Natural killer cell treated with Interleukin-12 subunit alpha and Interleukin-12 subunit beta and Interleukin-15 and Interleukin-18, amount 100 ng/mL, for 72 hours (primary cell): ENCODE measurements around the gene GBX1. TPM values are rescaled to one million over a fixed set of nuclear protein-coding genes. Genes with fewer than 3 reads are reported as not detected.

Experiments used
- ATAC-seq, 2 donors: fragments of 150-1000 bp; cut with Tn5 transposase in 1 of 2; sonication (Bioruptor Pico), chemical (Tn5 transposase) in 1 of 2; 2 replicates each; pipeline ENCODE4 v1.10.0; 2021
- DNase-seq: peaks from one replicate; pipeline ENCODE4 v3.0.0; 2022; ENCODE audit warnings: low spot score
- H3K27ac Mint-ChIP-seq, 2 donors: 1 replicate in 1 of 2; 2 replicates in 1 of 2; pipeline ENCODE4 v1.8.0; 2022; ENCODE audit warnings: mixed read lengths in 2 of 2, mild to moderate bottlenecking in 1 of 2, moderate library complexity in 1 of 2
- H3K27me3 Mint-ChIP-seq, 2 donors: 1 replicate in 1 of 2; 2 replicates in 1 of 2; pipeline ENCODE4 v1.8.0; 2022; ENCODE audit warnings: mixed read lengths in 2 of 2
- H3K36me3 Mint-ChIP-seq: one replicate; pipeline ENCODE4 v1.8.0; 2022; ENCODE audit warnings: mixed read lengths
- H3K4me1 Mint-ChIP-seq, 2 donors: 1 replicate in 1 of 2; 2 replicates in 1 of 2; pipeline ENCODE4 v1.8.0; 2022; ENCODE audit warnings: low read depth in 2 of 2, mixed read lengths in 2 of 2, mild to moderate bottlenecking in 1 of 2
- H3K4me3 Mint-ChIP-seq: one replicate; pipeline ENCODE4 v1.8.0; 2022; ENCODE audit warnings: mixed read lengths
- H3K9me3 Mint-ChIP-seq: 2 replicates; pipeline ENCODE4 v1.8.0; 2022; ENCODE audit warnings: mixed read lengths
- total RNA-seq, 2 donors: library from RNA; stranded (reverse); gene quantifications; one replicate each; pipeline ENCODE4 v1.2.3, GENCODE V29; 2022

The GBX1 gene
- total RNA-seq, 2 donors from 2014 or later, result not detected

DNA sequence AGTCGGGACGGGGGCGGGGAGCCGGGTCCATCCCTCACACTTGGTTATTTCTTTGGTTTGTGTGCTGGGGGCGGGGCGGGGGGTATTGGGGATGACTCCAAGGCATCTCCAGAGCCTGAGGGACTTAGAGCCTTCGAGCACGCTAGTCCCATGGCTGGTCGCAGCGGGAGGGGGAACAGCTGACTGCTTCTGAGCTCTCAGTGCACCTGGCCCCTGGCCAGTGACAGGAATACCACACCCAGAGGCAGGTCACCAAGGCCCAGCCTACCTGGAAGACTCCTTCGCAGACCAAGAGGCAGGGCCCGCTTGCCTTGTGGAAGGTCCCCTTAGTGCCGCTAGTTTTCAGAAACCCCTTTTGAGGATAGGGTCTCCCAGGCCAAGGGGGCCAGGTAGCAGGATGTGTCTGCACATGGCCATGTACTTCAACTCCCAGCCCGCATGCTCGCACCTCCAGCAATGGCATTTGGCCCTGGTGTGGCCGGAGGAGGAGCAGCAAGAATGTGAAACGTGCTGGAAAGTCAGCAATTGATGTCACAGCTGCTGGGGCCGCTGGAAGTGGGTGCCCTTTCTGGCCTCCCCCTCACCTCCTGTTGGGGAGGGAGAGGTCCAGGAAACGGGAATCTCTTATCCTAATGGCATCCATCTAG, 40.9 kb downstream of the GBX1 start:
- no peaks in the 10 kb centered on the region for H3K27me3 Mint-ChIP-seq
- no peak for ATAC-seq
- H3K36me3 Mint-ChIP-seq, result no peaks in the 10 kb centered on the region
- no peak for DNase-seq
- peaks cover 4 to 5% of the 10 kb centered on the region in 2 donors for H3K4me1 Mint-ChIP-seq
- no peak overlapping the region for H3K4me3 Mint-ChIP-seq
- no peaks in the 10 kb centered on the region for H3K9me3 Mint-ChIP-seq
- no peak overlapping the region for H3K27ac Mint-ChIP-seq

DNA sequence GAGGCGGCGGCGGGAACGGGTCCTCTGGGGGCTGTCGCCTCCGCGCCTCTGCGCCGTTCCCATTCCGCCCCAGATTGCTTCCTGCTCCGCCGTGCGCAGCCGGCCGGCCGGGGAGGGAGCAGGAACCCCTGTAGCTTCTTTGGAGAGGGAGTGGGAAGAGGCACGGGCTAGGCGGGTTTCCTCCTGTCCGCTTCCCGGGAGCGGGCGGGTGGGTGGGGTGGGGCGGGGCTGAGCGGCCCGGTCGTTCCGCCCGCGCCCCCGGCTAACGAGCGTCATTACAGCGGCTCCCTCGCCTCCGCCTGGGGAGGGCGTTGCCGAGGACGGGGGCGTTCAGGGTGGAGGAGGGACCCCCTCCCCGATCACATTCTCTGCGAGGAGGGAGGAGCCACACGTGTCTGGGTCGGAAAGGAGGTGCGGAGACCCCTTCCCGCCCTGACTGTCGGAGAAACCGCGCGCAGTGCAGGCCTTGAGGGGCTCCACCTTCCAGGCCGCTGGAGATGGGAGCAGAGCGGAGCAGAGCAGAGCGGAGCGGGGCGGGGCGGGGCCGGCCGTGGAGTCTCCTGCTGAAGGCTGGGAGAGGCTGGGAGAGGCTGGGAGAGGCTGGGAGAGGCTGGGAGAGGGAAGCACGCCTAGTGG, 41.5 kb downstream of the GBX1 start:
- no peaks in the 10 kb centered on the region for H3K9me3 Mint-ChIP-seq
- no peaks in the 10 kb centered on the region for H3K36me3 Mint-ChIP-seq
- no peak overlapping the region for H3K4me3 Mint-ChIP-seq
- H3K27me3 Mint-ChIP-seq, result no peaks in the 10 kb centered on the region
- ATAC-seq (no peak), DNase-seq (no peak)
- no peak overlapping the region for H3K27ac Mint-ChIP-seq
- H3K4me1 Mint-ChIP-seq, result peaks cover 4 to 5% of the 10 kb centered on the region in 2 donors

DNA sequence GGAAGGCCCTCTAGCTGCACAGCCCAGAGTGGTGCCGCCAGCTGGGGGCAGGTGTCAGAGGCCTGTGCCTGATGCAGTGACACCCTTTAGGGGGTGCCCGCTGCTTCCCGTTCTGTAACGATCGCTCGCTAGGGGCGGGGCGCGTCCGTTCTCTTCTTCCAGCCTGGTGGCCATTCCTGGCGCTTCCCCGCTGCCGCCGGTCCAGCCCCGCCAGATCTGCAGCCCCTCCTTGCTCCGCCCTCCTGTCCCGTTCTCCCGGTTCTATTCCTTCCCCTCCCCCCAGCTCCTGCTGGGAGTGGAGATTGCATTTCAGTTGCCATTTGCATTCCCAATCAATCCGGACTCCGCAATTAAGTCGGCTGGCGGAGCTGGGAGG, 42.0 kb downstream of the GBX1 start:
- Mint-ChIP-seq H3K4me3 (no peak overlapping the region), H3K36me3 (no peaks in the 10 kb centered on the region), H3K9me3 (no peaks in the 10 kb centered on the region), H3K4me1 (peaks cover 4 to 5% of the 10 kb centered on the region in 2 donors), H3K27me3 (no peaks in the 10 kb centered on the region), H3K27ac (no peak overlapping the region)
- DNase-seq (no peak), ATAC-seq (no peak)

DNA sequence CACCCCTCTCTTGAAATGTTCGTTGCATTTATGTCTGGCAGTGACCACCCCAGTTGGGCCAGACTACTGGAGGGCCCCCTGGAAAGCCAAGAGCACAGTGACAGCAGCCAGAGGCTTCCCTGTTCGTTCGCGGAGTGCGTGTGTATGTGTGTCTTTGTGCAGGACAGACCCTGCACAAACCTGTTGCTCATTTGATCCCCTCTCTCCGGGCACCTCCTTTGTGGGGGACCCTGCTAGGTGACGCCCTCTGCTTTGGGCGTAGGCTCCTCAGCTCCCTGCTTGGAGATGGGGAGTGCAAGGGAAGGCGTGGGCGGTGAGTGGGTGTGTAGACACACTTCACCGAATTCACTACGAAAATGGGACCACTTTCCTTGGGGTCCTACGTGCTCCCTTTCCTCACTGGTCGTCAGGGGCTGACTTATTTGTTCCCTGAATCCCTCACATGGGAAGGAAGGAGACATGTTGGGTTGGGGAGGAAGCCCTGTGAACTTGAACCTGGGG, 42.5 kb downstream of the GBX1 start:
- DNase-seq, result no peak
- Mint-ChIP-seq H3K4me3 (no peak overlapping the region), H3K27ac (no peak overlapping the region), H3K27me3 (no peaks in the 10 kb centered on the region), H3K4me1 (peaks cover 4 to 5% of the 10 kb centered on the region in 2 donors), H3K36me3 (no peaks in the 10 kb centered on the region), H3K9me3 (no peaks in the 10 kb centered on the region)
- no peak for ATAC-seq

DNA sequence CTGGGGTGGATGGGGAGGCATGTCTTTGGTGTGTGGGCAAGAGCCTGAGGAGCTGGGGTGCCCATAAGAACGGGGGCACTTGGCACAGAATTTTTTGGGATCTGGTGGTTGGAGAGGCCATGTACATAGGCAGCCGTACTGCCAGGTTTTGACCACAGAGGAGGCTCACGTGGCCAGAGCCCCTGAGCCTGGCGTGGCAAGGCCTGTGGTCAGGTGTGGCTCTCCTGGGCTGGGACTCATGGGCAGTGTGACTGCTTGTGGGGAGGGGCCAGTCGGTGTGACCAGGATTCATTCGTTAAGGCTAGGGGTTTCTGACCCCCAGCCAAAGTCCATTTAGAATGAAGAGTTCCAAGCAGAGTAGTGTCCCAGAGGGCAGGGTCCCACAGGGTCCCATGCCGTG, 43.0 kb downstream of the GBX1 start:
- DNase-seq (no peak), ATAC-seq (no peak)
- Mint-ChIP-seq H3K4me1 (peaks cover 4 to 5% of the 10 kb centered on the region in 2 donors), H3K36me3 (no peaks in the 10 kb centered on the region), H3K9me3 (no peaks in the 10 kb centered on the region), H3K4me3 (no peak overlapping the region), H3K27ac (no peak overlapping the region), H3K27me3 (no peaks in the 10 kb centered on the region)

DNA sequence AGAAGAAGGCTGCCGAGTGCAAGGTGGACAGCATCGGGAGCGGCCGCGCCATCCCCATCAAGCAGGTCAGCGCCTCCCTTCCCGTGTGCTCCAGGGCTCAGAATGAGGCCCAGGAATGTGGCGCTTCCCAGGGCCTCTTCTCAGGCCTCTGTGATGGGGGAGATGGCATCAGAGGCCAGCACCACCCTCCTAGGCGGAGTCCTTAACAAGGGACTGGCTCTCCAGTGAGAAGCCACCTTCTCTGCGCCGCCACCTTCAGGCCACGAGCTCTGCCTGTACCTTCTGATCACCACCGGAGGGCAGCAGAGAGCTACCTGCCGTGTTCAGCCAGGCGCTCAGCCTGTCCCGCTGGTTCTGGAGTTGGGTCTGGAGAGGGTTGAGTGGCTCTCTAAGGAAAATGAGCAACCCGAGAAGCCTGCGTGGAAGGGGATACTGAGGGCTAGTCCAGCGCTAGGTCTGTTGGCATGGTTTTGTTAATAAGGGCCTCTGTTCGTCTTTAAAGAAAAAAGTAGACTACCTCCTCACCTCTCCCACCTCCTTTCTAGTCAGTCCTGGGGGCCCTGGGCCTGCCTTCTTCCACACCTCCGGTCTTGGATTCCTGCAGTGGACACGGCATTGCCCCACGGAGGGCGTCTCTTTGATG, 43.6 kb downstream of the GBX1 start:
- peaks cover 4 to 5% of the 10 kb centered on the region in 2 donors for H3K4me1 Mint-ChIP-seq
- no peaks in the 10 kb centered on the region for H3K9me3 Mint-ChIP-seq
- H3K36me3 Mint-ChIP-seq, result no peaks in the 10 kb centered on the region
- DNase-seq, result peak; percentile 83
- H3K27me3 Mint-ChIP-seq, result no peaks in the 10 kb centered on the region
- no peak overlapping the region for H3K4me3 Mint-ChIP-seq
- H3K27ac Mint-ChIP-seq, result no peak overlapping the region
- peak; percentile 81 to 84 for ATAC-seq

DNA sequence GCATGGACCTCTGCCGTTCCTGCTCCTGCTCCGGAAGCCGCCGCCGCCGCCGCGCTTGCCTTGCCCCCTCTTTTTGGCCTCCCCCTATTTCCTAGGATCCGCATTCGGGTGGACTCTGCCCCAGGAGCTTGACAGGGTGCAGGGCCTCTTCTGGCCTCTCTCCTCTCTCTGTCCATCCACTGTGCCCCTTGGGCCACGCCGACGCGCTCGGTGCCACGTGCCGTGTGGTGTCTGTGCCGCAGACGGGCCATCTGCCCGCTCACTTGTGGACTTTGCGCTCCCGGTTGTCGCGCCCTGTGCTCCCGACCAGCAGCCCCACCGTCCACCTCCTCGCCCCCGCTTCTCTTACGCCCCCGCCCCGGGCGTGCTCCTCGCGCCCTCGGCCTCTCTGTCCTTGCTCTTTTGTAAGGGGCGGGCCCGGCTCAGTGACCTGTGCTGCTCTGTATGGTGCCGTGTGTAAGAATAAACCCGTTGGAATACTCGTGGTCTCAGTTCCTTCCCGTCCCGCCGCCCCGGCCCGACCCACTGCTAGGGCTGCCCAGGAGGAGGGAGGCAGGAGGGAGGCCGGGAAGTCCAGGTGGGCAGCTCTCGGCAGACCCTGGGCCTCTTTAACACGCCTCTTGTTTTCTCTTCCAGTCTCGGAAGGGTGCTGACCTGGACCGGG, 44.2 kb downstream of the GBX1 start:
- DNase-seq, result no peak
- no peak overlapping the region for H3K4me3 Mint-ChIP-seq
- H3K36me3 Mint-ChIP-seq, result no peaks in the 10 kb centered on the region
- no peak for ATAC-seq
- H3K27me3 Mint-ChIP-seq, result no peaks in the 10 kb centered on the region
- H3K9me3 Mint-ChIP-seq, result no peaks in the 10 kb centered on the region
- peaks cover 4 to 5% of the 10 kb centered on the region in 2 donors for H3K4me1 Mint-ChIP-seq
- no peak overlapping the region for H3K27ac Mint-ChIP-seq

DNA sequence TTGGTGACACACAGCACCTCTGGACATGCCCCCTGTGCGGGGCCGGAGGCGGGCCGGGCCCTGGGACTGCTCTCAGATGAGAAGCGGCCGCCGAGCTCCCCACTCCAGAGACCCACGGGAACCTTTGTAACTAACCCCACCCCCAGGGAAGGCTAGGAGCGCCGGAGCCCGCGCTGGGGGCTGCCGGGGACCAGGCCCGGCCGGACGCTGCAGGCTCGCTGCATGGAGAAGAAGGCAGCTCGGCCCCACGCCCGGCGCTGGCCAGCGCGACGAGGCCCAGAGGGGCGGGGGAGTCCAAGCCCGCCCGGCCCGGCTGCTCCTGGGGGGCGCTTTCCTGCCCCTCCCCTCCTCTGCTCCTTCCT, 44.7 kb downstream of the GBX1 start:
- no peak for DNase-seq
- ATAC-seq, result no peak
- no peaks in the 10 kb centered on the region for H3K9me3 Mint-ChIP-seq
- no peak overlapping the region for H3K4me3 Mint-ChIP-seq
- H3K36me3 Mint-ChIP-seq, result no peaks in the 10 kb centered on the region
- no peaks in the 10 kb centered on the region for H3K27me3 Mint-ChIP-seq
- H3K4me1 Mint-ChIP-seq, result peaks cover 4 to 5% of the 10 kb centered on the region in 2 donors
- H3K27ac Mint-ChIP-seq, result no peak overlapping the region

DNA sequence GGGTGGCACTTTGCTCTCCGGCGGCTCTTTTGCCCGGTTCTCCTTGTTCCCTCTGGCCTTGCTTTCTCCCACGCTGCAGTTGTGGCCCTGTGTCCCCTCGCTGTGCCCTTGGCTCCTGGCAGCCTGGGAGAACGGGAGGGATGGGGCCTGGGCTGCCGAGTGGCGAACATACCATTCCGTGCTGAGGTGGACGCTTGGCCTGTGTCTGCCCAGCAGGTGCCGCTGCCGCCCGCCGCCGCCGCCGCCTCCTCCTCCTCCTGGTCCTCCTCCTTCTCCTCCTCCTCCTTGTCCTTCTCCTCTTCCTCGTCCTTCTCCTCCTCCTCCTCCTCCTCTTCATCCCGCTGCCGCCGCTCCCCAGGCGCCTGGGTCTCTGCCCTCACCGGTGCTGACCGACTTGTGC, 45.2 kb downstream of the GBX1 start:
- Mint-ChIP-seq H3K9me3 (no peaks in the 10 kb centered on the region), H3K36me3 (no peaks in the 10 kb centered on the region), H3K27ac (no peak overlapping the region), H3K4me1 (peaks cover 4 to 5% of the 10 kb centered on the region in 2 donors), H3K27me3 (no peaks in the 10 kb centered on the region), H3K4me3 (no peak overlapping the region)
- DNase-seq (no peak), ATAC-seq (no peak)

DNA sequence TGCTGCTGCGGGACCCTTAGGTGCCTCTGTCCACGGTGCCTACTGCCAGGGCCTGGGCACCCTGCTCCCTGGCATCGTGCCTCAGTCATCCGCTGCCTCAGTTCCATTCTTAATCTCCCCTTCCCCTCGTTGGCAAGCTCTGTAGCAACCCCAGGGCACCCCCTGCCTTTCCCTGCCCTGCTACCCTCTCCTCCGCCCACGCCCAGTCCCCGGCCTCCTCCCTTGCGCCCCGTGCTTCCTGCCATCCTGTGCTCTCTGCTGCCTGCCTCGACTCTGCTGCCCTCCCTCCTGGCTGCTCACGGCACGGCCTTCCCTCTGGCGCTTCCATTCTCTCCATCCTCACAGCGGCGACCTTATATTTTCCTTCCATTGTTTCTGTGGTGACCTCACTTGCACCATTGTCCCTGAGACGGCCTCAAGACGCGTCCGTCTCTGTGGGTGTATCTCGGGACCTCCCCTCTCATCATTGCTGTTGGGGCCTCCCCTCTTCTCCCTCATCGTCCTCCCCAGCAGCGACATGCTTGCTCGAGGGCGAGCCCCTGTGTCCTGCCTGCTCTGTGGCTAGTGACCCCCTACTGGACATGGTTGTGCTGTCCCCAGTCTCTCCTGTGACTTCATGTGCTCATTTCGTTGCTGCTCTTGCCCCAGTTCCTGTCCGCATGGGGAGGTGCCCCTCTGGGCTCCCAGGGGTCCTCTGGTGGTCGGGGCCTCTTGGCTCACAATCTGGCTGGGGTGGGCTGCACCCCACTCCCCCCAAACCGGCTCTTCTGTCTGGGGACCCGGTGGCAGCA, 45.9 kb downstream of the GBX1 start:
- H3K4me1 Mint-ChIP-seq, result peaks cover 4 to 5% of the 10 kb centered on the region in 2 donors
- ATAC-seq (no peak), DNase-seq (no peak)
- H3K27me3 Mint-ChIP-seq, result no peaks in the 10 kb centered on the region
- no peak overlapping the region for H3K27ac Mint-ChIP-seq
- H3K36me3 Mint-ChIP-seq, result no peaks in the 10 kb centered on the region
- no peaks in the 10 kb centered on the region for H3K9me3 Mint-ChIP-seq
- H3K4me3 Mint-ChIP-seq, result no peak overlapping the region

DNA sequence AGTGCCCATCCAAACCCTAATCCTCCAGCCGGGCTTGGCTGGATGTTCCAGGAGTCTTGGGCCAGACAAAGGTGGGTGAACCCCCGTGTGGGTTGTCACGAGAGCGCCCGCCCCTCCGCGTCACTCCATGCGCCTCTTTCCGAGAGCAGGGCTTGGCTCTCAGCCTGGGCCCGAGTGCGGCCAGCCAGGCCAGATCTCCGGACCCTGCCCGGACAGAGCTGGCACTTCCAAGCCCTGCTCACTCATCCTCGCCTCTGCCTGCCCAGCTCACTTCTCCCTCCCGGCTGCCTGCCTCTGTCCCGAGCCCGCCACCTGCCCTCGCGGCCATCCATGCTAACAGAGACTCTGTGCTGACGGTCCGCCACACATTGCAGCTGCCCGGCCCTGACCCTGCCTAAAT, 46.6 kb downstream of the GBX1 start:
- no peaks in the 10 kb centered on the region for H3K9me3 Mint-ChIP-seq
- DNase-seq (no peak), ATAC-seq (no peak)
- no peaks in the 10 kb centered on the region for H3K36me3 Mint-ChIP-seq
- H3K27me3 Mint-ChIP-seq, result no peaks in the 10 kb centered on the region
- H3K4me3 Mint-ChIP-seq, result no peak overlapping the region
- H3K4me1 Mint-ChIP-seq, result peaks cover 4 to 5% of the 10 kb centered on the region in 2 donors
- H3K27ac Mint-ChIP-seq, result no peak overlapping the region

DNA sequence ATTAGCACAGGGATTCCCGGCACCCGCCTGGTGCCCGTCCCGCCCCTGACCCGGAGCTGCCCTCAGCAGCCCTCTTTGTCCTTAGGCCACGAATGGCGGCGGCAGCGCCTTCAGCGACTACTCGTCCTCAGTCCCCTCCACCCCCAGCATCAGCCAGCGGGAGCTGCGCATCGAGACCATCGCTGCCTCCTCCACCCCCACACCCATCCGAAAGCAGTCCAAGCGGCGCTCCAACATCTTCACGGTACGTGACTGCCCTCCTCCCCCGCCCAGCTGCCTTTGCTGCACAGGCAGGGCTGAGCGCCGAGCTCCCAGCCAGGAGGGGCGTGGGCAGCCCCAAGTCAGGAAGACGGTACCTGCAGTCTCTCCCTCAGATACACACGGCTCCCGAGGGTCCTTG, 47.6 kb downstream of the GBX1 start:
- Mint-ChIP-seq H3K4me1 (peaks cover 4 to 5% of the 10 kb centered on the region in 2 donors), H3K9me3 (no peaks in the 10 kb centered on the region), H3K27ac (no peak overlapping the region), H3K27me3 (no peaks in the 10 kb centered on the region), H3K36me3 (no peaks in the 10 kb centered on the region), H3K4me3 (no peak overlapping the region)
- DNase-seq (no peak), ATAC-seq (no peak)

DNA sequence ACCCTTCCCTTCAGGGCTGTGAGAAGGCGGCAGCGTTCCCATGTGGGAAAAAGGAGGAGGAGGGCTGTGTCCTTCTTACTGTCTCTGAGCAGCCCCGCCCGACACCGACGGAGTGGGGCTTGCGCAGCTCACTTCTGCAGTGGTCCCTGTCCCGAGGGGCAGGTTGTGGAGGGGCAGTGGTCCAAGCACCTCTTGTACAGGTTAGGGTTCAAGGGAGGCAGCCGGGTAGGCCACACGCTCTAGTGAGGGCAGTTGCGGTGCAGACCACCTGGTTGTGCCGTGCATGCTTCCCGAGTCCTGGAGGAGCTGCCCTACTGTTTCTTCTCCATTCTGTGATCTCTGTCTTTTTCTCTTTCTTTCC, 48.5 kb downstream of the GBX1 start:
- no peak for ATAC-seq
- Mint-ChIP-seq H3K4me3 (no peak overlapping the region), H3K9me3 (no peaks in the 10 kb centered on the region), H3K4me1 (peaks cover 3% of the 10 kb centered on the region in 2 donors), H3K36me3 (no peaks in the 10 kb centered on the region), H3K27me3 (no peaks in the 10 kb centered on the region), H3K27ac (no peak overlapping the region)
- DNase-seq, result no peak
